ENCODE measurements around the gene REV1.
A peak's percentile ranks its signal among the peaks of the same experiment; 100 is the strongest.
"Not testable (repeated sequence)": the region's sequence is repeated elsewhere in the genome, so short reads cannot be mapped to it uniquely, and the experiment has no call there.

Gene REV1

GRCh38 chr2:99492721-99493120, 2.9 kb upstream of the REV1 start:
- H3K27ac Mint-ChIP-seq = peak overlapping the region; percentile 10
- DNase-seq (ENCODE audit: low spot score in 2 of 2) (no peak), ATAC-seq (no peak)
- no peaks in the 10 kb centered on the region for H3K9me3 Mint-ChIP-seq
- peaks cover 16% of the 10 kb centered on the region for H3K36me3 Mint-ChIP-seq
- peaks cover 18% of the 10 kb centered on the region for H3K4me1 Mint-ChIP-seq
- no peak overlapping the region for H3K4me3 Mint-ChIP-seq

- Mint-ChIP-seq H3K4me3 (peak overlapping the region; percentile 93), H3K4me1 (peaks cover 26% of the 10 kb centered on the region), H3K36me3 (peaks cover 16% of the 10 kb centered on the region), H3K27ac (peak overlapping the region; percentile 93), H3K9me3 (no peaks in the 10 kb centered on the region)
- DNase-seq (ENCODE audit: low spot score in 2 of 2) = no peak
- no peak for ATAC-seq
Observed at GRCh38 chr2:99490623-99491461, 1.0 kb upstream of the REV1 start.

GRCh38 chr2:99489063-99489760, 605 bp downstream of the REV1 start:
- Mint-ChIP-seq H3K4me1 (peaks cover 34% of the 10 kb centered on the region), H3K9me3 (no peaks in the 10 kb centered on the region), H3K4me3 (peak overlapping the region; percentile 93), H3K27ac (peak overlapping the region; percentile 96), H3K36me3 (peaks cover 16% of the 10 kb centered on the region)
- DNase-seq (ENCODE audit: low spot score in 2 of 2) (peak; percentile 21 to 72), ATAC-seq (peak; percentile 56)

GRCh38 chr2:99488539-99489062, 1.2 kb downstream of the REV1 start:
- Mint-ChIP-seq H3K9me3 (no peaks in the 10 kb centered on the region), H3K4me1 (peaks cover 39% of the 10 kb centered on the region)

GRCh38 chr2:99487906-99488305, 1.9 kb downstream of the REV1 start:
- Mint-ChIP-seq H3K4me3 (no peak overlapping the region), H3K27ac (no peak overlapping the region), H3K4me1 (peaks cover 39% of the 10 kb centered on the region), H3K36me3 (peaks cover 16% of the 10 kb centered on the region), H3K9me3 (no peaks in the 10 kb centered on the region)
- ATAC-seq = no peak
- DNase-seq (ENCODE audit: low spot score in 2 of 2) = no peak

More at GRCh38 chr2:99488539-99489062, 1.2 kb downstream of the REV1 start:
- Mint-ChIP-seq H3K4me3 (peak overlapping the region; percentile 93), H3K36me3 (peaks cover 16% of the 10 kb centered on the region), H3K27ac (peak overlapping the region; percentile 96)
- DNase-seq (ENCODE audit: low spot score in 2 of 2) (peak in 1 of 2 donors; percentile 51), ATAC-seq (no peak)

GRCh38 chr2:99485824-99486223, 4.0 kb downstream of the REV1 start:
- Mint-ChIP-seq H3K27ac (no peak overlapping the region), H3K36me3 (peaks cover 16% of the 10 kb centered on the region), H3K4me1 (peaks cover 48% of the 10 kb centered on the region), H3K4me3 (peak overlapping the region; percentile 53), H3K9me3 (no peaks in the 10 kb centered on the region)
- ATAC-seq (no peak), DNase-seq (ENCODE audit: low spot score in 2 of 2) (peak in 1 of 2 donors; percentile 40)

GRCh38 chr2:99485411-99485810, 4.4 kb downstream of the REV1 start:
- H3K4me1 Mint-ChIP-seq = peaks cover 45% of the 10 kb centered on the region
- no peak overlapping the region for H3K27ac Mint-ChIP-seq
- DNase-seq (ENCODE audit: low spot score in 2 of 2) (peak in 1 of 2 donors; percentile 6), ATAC-seq (no peak)
- H3K4me3 Mint-ChIP-seq = no peak overlapping the region
- peaks cover 14% of the 10 kb centered on the region for H3K36me3 Mint-ChIP-seq
- no peaks in the 10 kb centered on the region for H3K9me3 Mint-ChIP-seq

GRCh38 chr2:99484205-99484604, 5.6 kb downstream of the REV1 start:
- peaks cover 53% of the 10 kb centered on the region for H3K4me1 Mint-ChIP-seq
- DNase-seq (ENCODE audit: low spot score in 2 of 2) = no peak

GRCh38 chr2:99481941-99482340, 7.9 kb downstream of the REV1 start:
- ATAC-seq (peak; percentile 36), DNase-seq (ENCODE audit: low spot score in 2 of 2) (peak in 1 of 2 donors; percentile 22)
- Mint-ChIP-seq H3K4me3 (no peak overlapping the region), H3K4me1 (peaks cover 56% of the 10 kb centered on the region), H3K27ac (no peak overlapping the region), H3K9me3 (no peaks in the 10 kb centered on the region), H3K36me3 (no peaks in the 10 kb centered on the region)

More at GRCh38 chr2:99484205-99484604, 5.6 kb downstream of the REV1 start:
- H3K9me3 Mint-ChIP-seq = no peaks in the 10 kb centered on the region
- H3K4me3 Mint-ChIP-seq = no peak overlapping the region
- peaks cover 8% of the 10 kb centered on the region for H3K36me3 Mint-ChIP-seq
- no peak overlapping the region for H3K27ac Mint-ChIP-seq
- ATAC-seq = no peak

GRCh38 chr2:99481527-99481926, 8.3 kb downstream of the REV1 start:
- Mint-ChIP-seq H3K9me3 (no peaks in the 10 kb centered on the region), H3K4me1 (peaks cover 54% of the 10 kb centered on the region), H3K36me3 (no peaks in the 10 kb centered on the region), H3K27ac (no peak overlapping the region), H3K4me3 (no peak overlapping the region)
- ATAC-seq = no peak
- no peak for DNase-seq (ENCODE audit: low spot score in 2 of 2)

- Mint-ChIP-seq H3K36me3 (no peaks in the 10 kb centered on the region), H3K9me3 (no peaks in the 10 kb centered on the region), H3K4me3 (no peak overlapping the region), H3K27ac (peak overlapping the region; percentile 2), H3K4me1 (peaks cover 48% of the 10 kb centered on the region)
- DNase-seq (ENCODE audit: low spot score in 2 of 2) (no peak), ATAC-seq (no peak)
Observed at GRCh38 chr2:99480390-99480789, 9.4 kb downstream of the REV1 start.

GRCh38 chr2:99478632-99479031, 11.2 kb downstream of the REV1 start:
- no peaks in the 10 kb centered on the region for H3K36me3 Mint-ChIP-seq
- no peak for ATAC-seq
- H3K4me3 Mint-ChIP-seq = no peak overlapping the region
- no peak overlapping the region for H3K27ac Mint-ChIP-seq
- H3K4me1 Mint-ChIP-seq = peaks cover 53% of the 10 kb centered on the region
- no peaks in the 10 kb centered on the region for H3K9me3 Mint-ChIP-seq
- no peak for DNase-seq (ENCODE audit: low spot score in 2 of 2)

GRCh38 chr2:99477054-99477453, 12.8 kb downstream of the REV1 start:
- peaks cover 55% of the 10 kb centered on the region for H3K4me1 Mint-ChIP-seq

GRCh38 chr2:99476629-99477028, 13.2 kb downstream of the REV1 start:
- no peak overlapping the region for H3K27ac Mint-ChIP-seq
- no peaks in the 10 kb centered on the region for H3K9me3 Mint-ChIP-seq
- no peaks in the 10 kb centered on the region for H3K36me3 Mint-ChIP-seq
- no peak overlapping the region for H3K4me3 Mint-ChIP-seq
- H3K4me1 Mint-ChIP-seq = peaks cover 57% of the 10 kb centered on the region
- ATAC-seq = no peak
- no peak for DNase-seq (ENCODE audit: low spot score in 2 of 2)

More at GRCh38 chr2:99477054-99477453, 12.8 kb downstream of the REV1 start:
- ATAC-seq (no peak), DNase-seq (ENCODE audit: low spot score in 2 of 2) (no peak)
- no peak overlapping the region for H3K4me3 Mint-ChIP-seq
- H3K36me3 Mint-ChIP-seq = no peaks in the 10 kb centered on the region
- no peaks in the 10 kb centered on the region for H3K9me3 Mint-ChIP-seq
- no peak overlapping the region for H3K27ac Mint-ChIP-seq

- not testable (repeated sequence) for H3K36me3 Mint-ChIP-seq; ATAC-seq; H3K27ac Mint-ChIP-seq; H3K9me3 Mint-ChIP-seq; DNase-seq (ENCODE audit: low spot score in 2 of 2); H3K4me3 Mint-ChIP-seq
- H3K4me1 Mint-ChIP-seq = peaks cover 51% of the 10 kb centered on the region
Observed at GRCh38 chr2:99475095-99475494, 14.7 kb downstream of the REV1 start.

Measured in stimulated activated effector memory CD8-positive, alpha-beta T cell treated with anti-CD3 and anti-CD28 coated beads, Interleukin-12 subunit alpha, Interleukin-12 subunit beta, amount 100 ng/mL, for 72 hours (primary cell).